Measurements from ENCODE around the gene ZNF576.
"Not testable (repeated sequence)": the region's sequence is repeated elsewhere in the genome, so short reads cannot be mapped to it uniquely, and the experiment has no call there.

The ZNF576 gene, protein sequence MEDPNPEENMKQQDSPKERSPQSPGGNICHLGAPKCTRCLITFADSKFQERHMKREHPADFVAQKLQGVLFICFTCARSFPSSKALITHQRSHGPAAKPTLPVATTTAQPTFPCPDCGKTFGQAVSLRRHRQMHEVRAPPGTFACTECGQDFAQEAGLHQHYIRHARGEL

DNA sequence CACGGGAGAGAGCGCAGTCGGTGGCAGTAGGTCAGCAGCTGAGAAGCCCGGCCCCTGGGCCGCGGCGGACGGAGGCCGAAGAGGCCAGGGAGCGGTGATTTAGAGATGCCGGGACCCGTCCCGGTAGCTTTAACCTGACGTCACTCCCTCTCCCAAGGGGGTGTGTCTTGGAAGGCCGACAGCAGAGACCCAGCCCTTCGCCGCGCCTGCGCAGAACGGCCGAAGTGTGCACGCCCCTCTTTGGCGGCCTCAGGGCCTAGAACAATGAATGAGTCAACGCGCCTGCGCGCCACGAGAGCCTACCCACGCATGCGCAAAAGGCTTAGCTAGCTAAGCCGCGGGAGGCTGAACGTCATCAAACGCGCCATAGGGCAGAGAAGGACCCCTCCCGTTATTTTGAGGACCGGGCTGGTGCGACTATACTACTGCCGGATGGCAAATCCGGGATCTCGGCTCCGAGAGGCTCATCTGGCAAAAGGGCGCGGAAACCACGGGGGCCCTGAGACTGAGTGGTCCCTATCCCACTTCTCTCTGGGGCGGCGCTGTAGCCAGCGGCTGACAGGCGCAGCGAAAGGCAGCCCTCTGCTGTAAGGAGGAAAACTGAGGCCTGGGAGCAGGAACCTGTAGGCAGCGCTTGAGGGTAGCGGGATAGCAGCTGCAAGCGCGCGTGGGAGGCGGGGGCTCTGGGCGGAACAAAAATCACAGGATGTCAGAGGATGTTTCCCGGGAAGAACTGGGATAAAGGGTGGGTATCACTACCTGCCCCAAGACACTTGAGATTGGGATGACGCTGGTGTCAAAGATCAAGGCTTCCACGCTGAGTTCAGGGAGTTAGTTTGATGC is at the start of gene ZNF576, which contains the start of gene IRGQ:
Gene ZNF576, plus strand, starts transcription at position 597 of the 843 bp plus-strand sequence. CDS start 514 bp downstream, outside the sequence.
Gene IRGQ, minus strand, starts transcription at position 136 of the 843 bp plus-strand sequence. CDS start 796 bp downstream, outside the sequence.
- peak; percentile 99 for DNase-seq (ENCODE audit: low spot score)

DNA sequence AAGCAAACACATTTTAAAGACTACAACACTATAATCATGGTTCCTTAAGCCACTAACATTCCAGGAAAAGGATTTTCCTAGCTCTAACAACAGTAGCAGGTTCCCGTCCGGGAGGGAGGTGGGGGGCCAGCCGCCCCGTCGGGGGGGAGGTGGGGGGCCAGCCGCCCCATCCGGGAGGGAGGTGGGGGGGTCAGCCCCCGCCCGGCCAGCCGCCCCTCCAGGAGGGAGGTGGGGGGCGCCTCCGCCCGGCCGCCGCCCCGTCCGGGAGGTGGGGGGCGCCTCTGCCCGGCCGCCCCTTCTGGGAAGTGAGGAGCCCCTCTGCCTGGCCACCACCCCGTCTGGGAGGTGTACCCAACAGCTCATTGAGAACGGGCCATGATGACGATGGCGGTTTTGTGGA is 48.5 kb upstream of the ZNF576 start:
- not testable (repeated sequence) for DNase-seq (ENCODE audit: low spot score)

GRCh38 chr19:43548706-43549105 is 47.7 kb upstream of the ZNF576 start:
- DNase-seq (ENCODE audit: low spot score) = no peak

DNA sequence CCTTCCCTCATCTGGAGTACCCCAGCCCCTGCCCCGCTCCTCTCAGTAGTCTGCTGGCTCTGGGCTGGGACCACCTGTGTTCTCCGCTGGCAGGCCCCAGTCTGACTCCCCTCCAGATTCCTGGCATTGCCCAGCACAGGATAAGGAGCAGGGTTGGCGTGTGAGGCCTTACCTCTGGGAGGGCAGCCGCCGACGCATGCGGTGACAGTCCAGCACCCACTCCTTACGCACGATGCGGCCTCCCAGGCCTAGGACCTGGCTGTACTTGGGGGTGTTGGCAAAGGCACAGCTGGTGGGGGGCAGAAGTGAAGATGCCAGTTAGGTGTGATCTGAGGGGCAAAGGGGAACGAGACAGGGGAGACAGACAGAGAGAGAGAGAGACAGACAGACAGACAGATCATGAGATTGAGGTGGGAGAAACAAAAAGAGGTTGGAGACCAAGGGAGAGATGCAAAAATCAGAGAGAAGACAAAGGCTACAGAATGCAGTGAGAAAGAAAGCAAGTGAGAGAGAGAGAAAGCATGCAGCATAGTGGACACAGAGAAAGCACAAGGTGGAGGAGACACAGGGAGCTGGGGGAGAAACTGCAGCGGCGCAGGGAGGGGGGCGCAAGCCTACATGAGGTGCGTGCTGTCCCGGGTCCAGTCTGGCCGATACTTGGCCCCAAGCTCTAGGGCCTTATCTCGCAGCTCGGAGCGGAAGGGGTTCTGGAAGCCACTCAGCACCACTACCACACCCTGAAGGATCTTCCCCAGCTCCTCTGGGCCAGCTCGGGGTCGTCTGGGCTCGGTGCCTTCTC is 44.8 kb upstream of the ZNF576 start:
- DNase-seq (ENCODE audit: low spot score) = no peak

DNA sequence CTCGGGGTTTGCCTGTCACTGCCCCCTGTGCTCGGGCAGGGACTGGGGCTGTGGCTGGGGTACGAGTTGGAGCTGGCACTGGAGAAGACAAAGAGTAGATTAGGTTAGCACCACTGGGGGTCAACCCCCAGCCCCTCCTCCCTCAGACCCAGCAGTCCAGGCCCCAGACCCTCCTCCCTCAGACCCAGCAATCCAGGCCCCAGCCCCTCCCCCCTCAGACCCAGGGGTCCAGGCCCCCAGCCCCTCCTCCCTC is 44.3 kb upstream of the ZNF576 start:
- no peak for DNase-seq (ENCODE audit: low spot score)

GRCh38 chr19:43552616-43553015 is 43.8 kb upstream of the ZNF576 start:
- no peak for DNase-seq (ENCODE audit: low spot score)

GRCh38 chr19:43553656-43554055 is 42.7 kb upstream of the ZNF576 start:
- no peak for DNase-seq (ENCODE audit: low spot score)

- DNase-seq (ENCODE audit: low spot score) = no peak
Measured at GRCh38 chr19:43554317-43554895, 42.0 kb upstream of the ZNF576 start.

GRCh38 chr19:43555185-43555770 is 41.1 kb upstream of the ZNF576 start:
- DNase-seq (ENCODE audit: low spot score) = peak; percentile 66

DNA sequence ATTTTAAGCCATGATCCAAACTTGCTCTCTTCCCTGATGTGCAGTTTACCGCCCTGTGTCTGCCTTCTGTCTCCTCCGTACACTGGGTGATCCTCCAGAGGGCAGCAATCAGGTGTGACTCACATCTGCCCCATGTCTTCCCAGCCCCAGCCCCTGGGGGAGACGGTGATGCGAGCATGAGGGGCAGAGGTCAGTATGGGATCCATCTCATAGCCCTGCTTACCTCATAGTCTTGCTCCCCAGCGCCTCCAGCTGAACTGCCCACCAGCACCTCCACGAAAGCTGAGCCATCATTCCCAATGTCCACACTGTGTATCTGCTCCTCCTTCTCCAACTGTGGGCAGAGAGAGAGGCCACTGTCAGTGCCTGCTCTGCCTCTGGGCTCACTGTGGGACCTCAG is 35.7 kb upstream of the ZNF576 start:
- DNase-seq (ENCODE audit: low spot score) = no peak

DNA sequence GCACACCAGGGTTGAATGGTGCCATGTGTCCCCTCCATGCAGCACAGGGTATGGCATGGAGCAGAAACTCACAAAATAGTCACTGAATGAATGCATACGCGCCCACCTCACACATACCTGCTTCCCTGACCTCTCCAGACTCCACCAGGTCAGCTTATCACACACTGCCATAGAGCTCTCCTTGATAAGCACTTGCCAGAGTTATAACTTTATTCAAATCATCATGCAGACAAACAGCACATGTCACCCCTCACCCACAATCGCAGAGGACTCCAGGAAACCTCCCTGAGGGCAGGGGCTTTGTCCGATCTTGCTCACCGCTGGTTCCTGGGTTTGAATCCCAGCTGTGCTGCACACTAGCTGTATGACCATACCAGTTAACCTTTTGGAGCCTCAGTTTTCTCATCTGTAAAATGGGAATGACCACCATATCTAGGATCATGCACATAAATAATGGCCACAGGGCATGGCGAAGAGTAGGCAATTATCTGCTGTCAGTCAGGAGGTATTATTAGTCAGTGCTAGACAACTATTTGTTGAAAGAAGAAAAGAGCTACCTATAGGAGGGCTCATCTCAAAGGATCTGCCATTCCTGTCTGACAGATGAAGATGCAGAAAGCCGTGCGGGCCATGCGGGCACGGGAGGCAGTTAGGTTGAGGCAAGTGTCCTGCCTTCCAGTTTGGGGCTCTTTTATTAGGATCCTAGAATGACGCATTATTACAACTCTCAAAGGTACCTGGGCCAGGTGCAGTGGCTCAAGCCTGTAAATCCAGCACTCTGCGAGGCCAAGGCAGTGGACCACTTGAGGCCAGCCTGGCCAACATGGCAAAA is 35.0 kb upstream of the ZNF576 start:
- no peak for DNase-seq (ENCODE audit: low spot score)

GRCh38 chr19:43562226-43562697 is 34.1 kb upstream of the ZNF576 start:
- DNase-seq (ENCODE audit: low spot score) = no peak

- DNase-seq (ENCODE audit: low spot score) = no peak
Measured at GRCh38 chr19:43562698-43563241, 33.6 kb upstream of the ZNF576 start.

- no peak for DNase-seq (ENCODE audit: low spot score)
Measured at GRCh38 chr19:43563816-43564457, 32.5 kb upstream of the ZNF576 start.

DNA sequence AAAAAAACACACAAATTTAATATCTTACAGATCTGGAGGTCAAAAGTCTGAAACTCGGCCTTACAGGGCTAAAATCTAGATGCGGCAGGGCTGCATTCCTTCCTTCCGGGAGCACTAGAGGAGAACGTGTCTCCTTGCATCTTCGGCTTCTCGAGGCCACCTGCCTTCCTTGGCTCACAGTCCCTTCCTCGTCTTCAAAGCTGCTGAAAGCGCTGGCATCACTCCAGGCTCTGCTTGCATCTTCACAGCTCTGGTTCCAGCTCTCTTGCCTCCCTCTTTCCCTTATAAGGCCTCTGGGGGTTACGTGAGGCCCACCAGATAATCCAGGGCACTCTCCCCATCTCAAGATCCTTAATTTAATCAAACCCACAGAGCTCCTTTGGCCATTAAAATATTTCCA is 31.6 kb upstream of the ZNF576 start:
- DNase-seq (ENCODE audit: low spot score) = no peak

- no peak for DNase-seq (ENCODE audit: low spot score)
Measured at GRCh38 chr19:43569657-43570056, 26.7 kb upstream of the ZNF576 start.

GRCh38 chr19:43570174-43570791 is 26.1 kb upstream of the ZNF576 start:
- DNase-seq (ENCODE audit: low spot score) = no peak

- no peak for DNase-seq (ENCODE audit: low spot score)
Measured at GRCh38 chr19:43572171-43572588, 24.2 kb upstream of the ZNF576 start.

- DNase-seq (ENCODE audit: low spot score) = no peak
Measured at GRCh38 chr19:43574424-43575155, 21.8 kb upstream of the ZNF576 start.

Data from SW480 (cell line).